Effector memory CD4-positive, alpha-beta T cell (primary cell): ENCODE measurements around the gene KISS1.

ENCODE experiments used
- DNase-seq, 3 donors: peaks; one replicate each; pipeline ENCODE4 v3.0.0-alpha.2; 2020
- H3K27ac ChIP-seq: 2 replicates; pipeline ENCODE4 v1.7.0; 2013; ENCODE audit warnings: mild to moderate bottlenecking, low read length, moderate library complexity; ENCODE audit not compliant: insufficient read depth, poor library complexity, severe bottlenecking
- H3K27me3 ChIP-seq: replicated peaks from 2 replicates; pipeline ENCODE4 v1.7.0; 2013; ENCODE audit warnings: mild to moderate bottlenecking, low read length; ENCODE audit not compliant: insufficient read depth, control insufficient read depth, poor library complexity, severe bottlenecking
- H3K36me3 ChIP-seq: 2 replicates; pipeline ENCODE4 v1.7.0; 2013; ENCODE audit warnings: mild to moderate bottlenecking, low read length, moderate library complexity; ENCODE audit not compliant: control insufficient read depth, insufficient read depth
- H3K4me1 ChIP-seq: 2 replicates; pipeline ENCODE4 v1.7.0; 2013; ENCODE audit warnings: low read length, mild to moderate bottlenecking; ENCODE audit not compliant: control insufficient read depth, insufficient read depth, poor library complexity, severe bottlenecking
- H3K4me3 ChIP-seq: 2 replicates; pipeline ENCODE4 v1.7.0; 2013; ENCODE audit warnings: low read length, low read depth, mild to moderate bottlenecking; ENCODE audit not compliant: insufficient read depth, poor library complexity, severe bottlenecking
- H3K9me3 ChIP-seq: 2 replicates; pipeline ENCODE4 v1.7.0; 2013; ENCODE audit warnings: mild to moderate bottlenecking, low read length, moderate library complexity; ENCODE audit not compliant: control insufficient read depth

KISS1 gene

DNA sequence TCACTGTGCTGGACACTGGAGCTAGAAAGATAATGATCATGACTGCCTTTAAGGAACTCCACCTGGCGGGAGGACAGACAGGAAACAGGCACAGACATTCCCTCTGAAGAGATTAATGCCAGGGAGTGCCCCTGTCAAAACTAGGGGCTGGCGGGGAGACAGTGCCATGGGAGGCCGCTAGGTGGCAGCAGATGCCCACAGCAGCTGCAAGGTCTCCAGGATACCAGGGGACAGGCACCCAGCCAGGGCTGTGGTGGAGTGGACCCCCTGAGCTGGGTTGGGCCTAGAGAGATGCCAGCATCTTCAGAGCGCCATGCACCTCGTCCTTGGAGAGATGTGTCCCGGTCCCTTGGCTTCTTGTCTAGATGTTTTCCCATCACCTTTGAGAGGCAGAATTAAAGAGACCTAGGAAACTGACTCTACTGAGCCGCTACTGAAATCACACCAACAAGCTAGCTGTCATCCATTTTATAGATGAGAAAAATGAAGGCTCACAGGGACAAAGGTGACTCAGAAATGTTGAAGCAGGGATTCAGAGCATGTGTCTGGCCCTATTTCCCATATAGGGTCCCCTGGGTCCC lies 33.7 kb downstream of the KISS1 start:
- no peaks in the 10 kb centered on the region for H3K9me3 ChIP-seq
- peak; percentile 48 to 62 (median 56) for DNase-seq
- no peaks in the 10 kb centered on the region for H3K27me3 ChIP-seq
- H3K36me3 ChIP-seq, result no peaks in the 10 kb centered on the region
- no peak overlapping the region for H3K4me3 ChIP-seq
- H3K4me1 ChIP-seq, result no peaks in the 10 kb centered on the region
- no peak overlapping the region for H3K27ac ChIP-seq

DNA sequence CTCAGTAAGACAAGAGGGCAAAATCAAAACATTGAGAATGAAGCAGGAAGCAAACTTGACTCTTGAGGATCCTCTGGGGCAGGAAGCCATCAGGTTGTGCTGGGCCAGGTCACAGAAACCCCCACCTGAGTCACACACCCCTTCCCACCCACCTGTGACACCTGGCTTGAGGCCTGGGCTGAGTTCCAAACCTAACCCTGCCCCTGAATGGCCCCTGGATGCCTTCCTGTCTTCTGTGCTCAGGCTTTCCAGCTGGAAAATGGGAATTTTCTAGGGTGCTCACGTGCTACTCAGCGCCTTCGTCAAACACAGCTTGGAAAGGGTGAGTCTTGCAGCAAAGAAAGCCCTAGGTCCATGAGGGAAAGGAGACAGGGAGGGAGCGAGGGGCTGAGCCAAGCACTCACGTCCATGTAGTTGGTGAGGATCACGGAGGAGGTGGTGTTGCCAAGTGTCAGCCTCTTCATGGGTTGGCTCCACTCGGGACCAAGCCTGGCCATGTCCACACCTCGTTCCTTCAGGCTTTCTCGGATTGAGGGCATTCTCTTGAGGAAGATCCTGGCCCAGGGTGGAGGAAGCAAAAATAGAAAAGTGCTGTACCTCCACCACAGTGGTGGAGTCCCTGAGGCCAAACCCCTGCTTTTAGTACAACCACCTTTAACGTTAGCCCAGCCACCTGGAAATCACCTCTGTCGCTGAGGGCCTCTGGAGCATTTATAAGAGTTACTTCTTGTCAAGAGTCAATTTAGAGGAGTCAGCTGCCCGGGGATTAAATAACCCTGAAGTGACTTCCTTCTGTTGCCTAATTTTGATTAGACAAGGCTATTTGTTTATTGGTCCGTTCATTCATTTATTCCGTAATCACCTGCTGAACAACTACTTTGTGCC lies 34.4 kb downstream of the KISS1 start:
- DNase-seq, result no peak
- no peaks in the 10 kb centered on the region for H3K9me3 ChIP-seq
- no peaks in the 10 kb centered on the region for H3K27me3 ChIP-seq
- H3K4me3 ChIP-seq, result no peak overlapping the region
- H3K27ac ChIP-seq, result no peak overlapping the region
- H3K4me1 ChIP-seq, result no peaks in the 10 kb centered on the region
- H3K36me3 ChIP-seq, result no peaks in the 10 kb centered on the region

DNA sequence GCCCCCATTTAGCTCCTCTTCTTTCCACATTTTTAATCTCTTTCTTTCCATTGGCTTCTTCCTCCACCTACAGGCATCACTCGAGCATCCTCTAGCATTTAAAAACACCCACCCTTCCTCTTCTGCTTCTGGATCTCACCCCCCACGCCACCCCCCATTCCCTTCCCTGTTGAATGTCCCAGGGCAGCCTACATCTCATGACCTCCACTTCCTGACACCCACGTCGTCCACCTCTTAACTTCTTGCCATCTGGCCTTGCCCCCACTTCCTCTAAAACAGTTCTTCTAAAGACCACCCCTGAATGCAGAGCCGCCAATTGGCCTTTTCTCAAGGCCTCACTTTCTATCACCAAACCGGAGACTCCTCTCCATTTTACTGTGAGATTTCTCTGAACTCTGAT lies 38.3 kb downstream of the KISS1 start:
- no peaks in the 10 kb centered on the region for H3K36me3 ChIP-seq
- no peak for DNase-seq
- H3K4me3 ChIP-seq, result no peak overlapping the region
- no peak overlapping the region for H3K27ac ChIP-seq
- no peaks in the 10 kb centered on the region for H3K4me1 ChIP-seq
- no peaks in the 10 kb centered on the region for H3K9me3 ChIP-seq
- no peaks in the 10 kb centered on the region for H3K27me3 ChIP-seq

DNA sequence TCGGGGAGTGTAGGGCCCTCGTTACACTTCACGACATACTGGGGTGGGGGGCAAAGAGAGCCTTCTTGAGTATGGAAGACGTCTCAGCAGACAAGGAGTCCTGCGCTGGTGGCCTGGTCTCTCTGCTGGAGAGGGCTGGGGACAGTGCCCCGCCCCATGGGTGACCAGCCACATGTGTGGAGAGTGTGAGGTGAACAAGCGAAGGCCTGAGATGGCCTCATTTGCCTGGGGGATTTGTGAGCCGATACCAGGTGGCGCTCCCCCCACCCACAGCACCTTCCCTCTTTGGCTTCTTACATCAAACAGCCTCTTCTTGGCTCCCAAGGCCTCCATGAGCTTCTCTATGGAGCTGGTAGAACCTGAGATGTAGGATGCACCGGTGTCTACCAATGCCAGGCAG lies 40.4 kb downstream of the KISS1 start:
- no peak overlapping the region for H3K4me3 ChIP-seq
- H3K9me3 ChIP-seq, result no peaks in the 10 kb centered on the region
- no peak overlapping the region for H3K27ac ChIP-seq
- peaks cover 9% of the 10 kb centered on the region for H3K4me1 ChIP-seq
- DNase-seq, result no peak
- H3K27me3 ChIP-seq, result no peaks in the 10 kb centered on the region
- no peaks in the 10 kb centered on the region for H3K36me3 ChIP-seq

DNA sequence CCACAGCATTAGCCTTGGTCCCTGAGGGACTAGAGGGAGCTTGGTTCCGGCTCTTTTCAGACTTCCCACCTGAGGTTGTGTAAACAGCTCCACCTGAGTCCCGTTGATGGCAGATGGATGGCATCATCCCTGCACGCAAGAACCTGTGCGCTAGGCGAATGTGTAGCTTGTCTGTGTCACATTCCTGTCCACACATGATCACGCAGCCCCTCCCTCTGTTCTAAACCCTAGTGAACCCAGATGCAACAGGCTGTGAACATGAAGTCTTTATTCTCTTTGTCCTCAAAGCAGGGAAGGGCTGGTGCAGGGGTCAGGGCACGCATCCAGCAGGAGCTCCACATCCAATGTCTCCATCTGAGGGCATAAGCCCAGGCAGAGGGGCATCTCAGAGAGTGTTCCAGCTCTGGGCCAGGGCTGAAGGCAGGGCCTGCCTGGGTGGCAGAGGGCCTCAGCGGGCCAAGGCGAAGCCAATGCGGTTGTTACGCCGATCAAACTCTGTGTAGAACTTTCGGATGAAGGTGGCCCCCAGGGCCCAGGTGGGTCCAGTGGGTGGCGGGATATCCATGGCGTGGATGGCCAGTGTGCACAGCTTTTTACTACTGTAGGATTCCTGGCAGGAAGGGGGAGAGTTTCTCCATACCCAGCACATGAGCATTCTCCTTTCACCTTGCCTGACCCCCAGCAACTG lies 41.6 kb downstream of the KISS1 start:
- no peaks in the 10 kb centered on the region for H3K27me3 ChIP-seq
- DNase-seq, result no peak
- no peaks in the 10 kb centered on the region for H3K9me3 ChIP-seq
- H3K27ac ChIP-seq, result no peak overlapping the region
- H3K4me3 ChIP-seq, result no peak overlapping the region
- peaks cover 10% of the 10 kb centered on the region for H3K4me1 ChIP-seq
- H3K36me3 ChIP-seq, result no peaks in the 10 kb centered on the region

DNA sequence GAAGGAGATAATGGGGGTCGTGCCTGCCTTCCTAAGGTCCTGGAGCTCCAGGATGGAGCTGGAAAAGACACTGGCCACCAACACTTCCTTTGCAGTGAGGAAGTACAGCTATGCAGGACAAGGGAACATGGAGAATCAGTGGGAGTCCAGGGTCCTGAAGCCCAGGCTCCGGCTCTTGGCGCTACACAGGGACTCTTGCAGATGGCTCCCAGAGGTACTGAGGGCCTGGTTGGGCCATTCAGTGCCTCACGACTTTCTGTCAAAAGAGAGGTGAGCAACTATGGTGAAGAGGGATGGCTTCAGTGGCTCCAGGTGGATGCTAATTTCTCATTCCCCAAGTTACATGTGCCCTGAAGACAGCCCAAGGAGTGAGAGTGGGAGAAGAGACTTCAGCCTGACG lies 42.6 kb downstream of the KISS1 start:
- no peaks in the 10 kb centered on the region for H3K36me3 ChIP-seq
- no peak overlapping the region for H3K27ac ChIP-seq
- H3K27me3 ChIP-seq, result no peaks in the 10 kb centered on the region
- no peaks in the 10 kb centered on the region for H3K9me3 ChIP-seq
- no peak for DNase-seq
- no peak overlapping the region for H3K4me3 ChIP-seq
- peaks cover 10% of the 10 kb centered on the region for H3K4me1 ChIP-seq

DNA sequence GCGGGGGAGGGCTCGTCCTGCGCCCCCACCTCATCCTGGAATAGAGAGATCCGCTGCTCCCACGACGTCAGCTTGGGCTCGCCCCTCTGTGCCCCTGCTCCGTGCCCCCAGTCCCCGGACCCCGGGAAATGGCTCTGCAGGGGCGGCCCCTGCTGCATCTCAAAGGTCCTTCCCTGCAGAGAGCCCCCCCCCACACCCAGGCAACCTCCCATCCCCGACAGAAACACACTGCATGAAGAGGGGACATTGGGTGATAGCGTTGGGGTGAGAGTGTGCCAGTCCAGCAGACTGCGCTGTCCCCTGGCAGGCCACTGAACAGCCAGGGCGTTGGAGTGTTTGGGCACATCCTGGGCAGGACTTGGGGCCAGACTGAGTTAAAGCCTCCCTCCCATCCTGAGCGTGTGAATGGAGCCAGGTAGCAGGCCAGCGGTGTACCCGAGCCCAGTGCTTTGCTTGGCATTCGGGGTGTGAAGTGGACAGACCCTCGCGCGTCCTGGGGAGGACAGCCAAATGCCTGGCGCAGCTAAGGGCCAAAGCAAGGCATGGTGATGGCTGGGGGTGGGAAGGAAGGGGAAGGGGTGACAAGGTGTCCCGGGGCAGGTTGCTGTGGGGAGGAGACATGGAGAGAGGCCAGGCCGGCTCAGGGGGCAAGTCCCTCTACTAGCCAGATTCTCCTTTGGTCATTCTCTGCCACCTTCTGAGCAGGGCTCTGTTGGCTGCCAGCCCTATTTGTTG lies 43.8 kb downstream of the KISS1 start:
- H3K9me3 ChIP-seq, result no peaks in the 10 kb centered on the region
- H3K27ac ChIP-seq, result peak overlapping the region; percentile 11
- H3K27me3 ChIP-seq, result no peaks in the 10 kb centered on the region
- peak overlapping the region; percentile 58 for H3K4me3 ChIP-seq
- peaks cover 10% of the 10 kb centered on the region for H3K4me1 ChIP-seq
- no peak for DNase-seq
- H3K36me3 ChIP-seq, result no peaks in the 10 kb centered on the region

DNA sequence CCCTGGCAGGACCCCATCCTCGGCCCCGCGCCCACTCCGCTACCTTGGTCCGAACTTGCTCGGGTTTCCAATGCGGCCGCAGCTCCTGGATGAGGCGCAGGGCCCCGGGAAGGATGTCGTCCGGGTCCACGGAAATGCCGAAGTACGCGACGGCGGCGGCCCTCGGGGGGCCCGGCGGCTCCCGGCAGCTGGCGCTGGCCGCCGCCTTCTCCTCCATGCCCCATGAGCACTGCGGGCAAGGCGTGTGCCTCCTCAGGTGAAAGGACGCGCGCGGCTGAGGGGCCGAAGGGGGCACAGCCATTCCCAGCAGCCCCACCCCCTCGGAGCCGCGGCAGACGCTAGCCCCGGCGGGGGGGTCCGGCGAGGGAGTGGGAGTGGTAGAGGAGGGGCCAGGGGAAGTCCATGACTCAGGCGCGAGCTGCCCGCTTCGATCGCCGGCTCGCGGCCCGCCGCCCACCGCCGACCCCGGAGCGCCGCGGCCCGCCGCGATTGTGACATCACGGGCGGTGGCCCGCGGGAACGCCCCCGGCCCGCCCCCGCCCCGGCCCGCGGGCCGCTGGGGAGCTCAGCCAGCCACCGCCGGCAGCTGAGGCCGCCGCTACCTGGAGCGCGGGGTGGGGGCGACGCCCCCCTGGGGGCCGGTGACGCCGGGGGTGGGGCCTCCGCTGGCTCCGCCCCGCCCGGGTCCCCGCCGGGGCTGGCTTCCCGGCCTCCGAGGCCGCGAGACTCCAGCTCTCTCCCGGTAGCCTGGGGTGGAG lies 44.6 kb downstream of the KISS1 start, which contains the start of gene ETNK2:
Gene ETNK2, minus strand, starts transcription at position 493 of the 758 bp plus-strand sequence. Its CDS starts 192 bp downstream, at position 301.
- DNase-seq, result peak; percentile 53 to 61 (median 56)

More for the DNA sequence above, 44.6 kb downstream of the KISS1 start, which contains the start of gene ETNK2:
- H3K4me1 ChIP-seq, result peaks cover 10% of the 10 kb centered on the region
- no peaks in the 10 kb centered on the region for H3K36me3 ChIP-seq
- H3K27me3 ChIP-seq, result no peaks in the 10 kb centered on the region
- H3K27ac ChIP-seq, result peak within 1 kb of the TSS; percentile 42
- peak within 1 kb of the TSS; percentile 86 for H3K4me3 ChIP-seq
- H3K9me3 ChIP-seq, result no peaks in the 10 kb centered on the region
